IMR-90 (cell line): ENCODE measurements around the gene PTX4. TPM values are rescaled to one million over a fixed set of nuclear protein-coding genes. Genes with fewer than 3 reads are reported as not detected.

Experiments used
- ATAC-seq: fragments of 200-7000 bp; cut with Tn5 transposase; 2 replicates; pipeline ENCODE4 v1.9.1; 2020; ENCODE audit warnings: low read depth, mild to moderate bottlenecking, moderate library complexity
- BruUV-seq: library from RNA; stranded (reverse); fragments of 400-500 nt; replicated peaks from 2 replicates; lab custom pipeline; 2021; lab: Mats Ljungman, UMichigan
- CTCF ChIA-PET: fragments of 300-600 bp; formaldehyde crosslinking; extraction: SDS; loops from one replicate; lab custom pipeline; 2021; ENCODE audit warnings: antibody characterized with exemption; lab: Yijun Ruan, JAX
- POLR2A ChIA-PET: fragments of 300-600 bp; sonication (Branson Sonifier 250); formaldehyde crosslinking; loops from one replicate; lab custom pipeline; 2022; ENCODE audit warnings: antibody characterized with exemption; ENCODE audit not compliant: unreplicated experiment; lab: Charles Lee
- DNase-seq: peaks from one replicate; pipeline ENCODE4 v3.0.0; 2013
- H2AFZ ChIP-seq: replicated peaks from 2 replicates; pipeline ENCODE3; 2013; ENCODE audit warnings: low read length, mild to moderate bottlenecking; ENCODE audit not compliant: poor library complexity
- H2AK5ac ChIP-seq: 2 replicates; pipeline ENCODE4 v1.6.1; 2013; ENCODE audit warnings: low read depth, low read length, inconsistent platforms
- H2AK9ac ChIP-seq: replicated peaks from 2 replicates; pipeline ENCODE3; 2013; ENCODE audit warnings: mild to moderate bottlenecking, low read depth, low read length, moderate library complexity; ENCODE audit not compliant: poor library complexity
- H2BK120ac ChIP-seq: 2 replicates; pipeline ENCODE4 v1.6.1; 2013; ENCODE audit warnings: low read depth, low read length, inconsistent platforms
- H2BK15ac ChIP-seq: 3 replicates; pipeline ENCODE4 v1.6.1; 2013; ENCODE audit warnings: low read depth, low read length, inconsistent platforms
- H2BK20ac ChIP-seq: 2 replicates; pipeline ENCODE4 v1.6.1; 2013; ENCODE audit warnings: low read depth, mild to moderate bottlenecking, inconsistent platforms, low read length, moderate library complexity
- H2BK5ac ChIP-seq: 2 replicates; pipeline ENCODE4 v1.6.1; 2013; ENCODE audit warnings: mild to moderate bottlenecking, low read depth, low read length, inconsistent platforms; ENCODE audit not compliant: poor library complexity, severe bottlenecking
- H3K14ac ChIP-seq: replicated peaks from 2 replicates; pipeline ENCODE4 v1.6.1; 2013; ENCODE audit warnings: low read depth, low read length, inconsistent platforms
- H3K18ac ChIP-seq: 2 replicates; pipeline ENCODE4 v1.6.1; 2013; ENCODE audit warnings: low read depth, low read length, control low read depth
- H3K23ac ChIP-seq: 2 replicates; pipeline ENCODE4 v1.6.1; 2013; ENCODE audit warnings: low read depth, low read length, inconsistent platforms
- H3K27ac ChIP-seq: 2 replicates; pipeline ENCODE4 v1.5.1; 2013; ENCODE audit warnings: mild to moderate bottlenecking, control low read depth, low read length; ENCODE audit not compliant: insufficient read depth
- H3K27me3 ChIP-seq: 2 replicates; pipeline ENCODE4 v1.6.1; 2013; ENCODE audit warnings: low read length; ENCODE audit not compliant: control insufficient read depth, insufficient read depth
- H3K36me3 ChIP-seq: 2 replicates; pipeline ENCODE4 v1.6.1; 2013; ENCODE audit warnings: low read length, mixed read lengths; ENCODE audit not compliant: control insufficient read depth, insufficient read depth
- H3K4ac ChIP-seq: 2 replicates; pipeline ENCODE4 v1.6.1; 2013; ENCODE audit warnings: low read depth, low read length, inconsistent platforms
- H3K4me1 ChIP-seq: 2 replicates; pipeline ENCODE4 v1.6.1; 2013; ENCODE audit warnings: low read length, mixed read lengths; ENCODE audit not compliant: control insufficient read depth, insufficient read depth
- H3K4me2 ChIP-seq: 2 replicates; pipeline ENCODE4 v1.6.1; 2013; ENCODE audit warnings: low read depth, mild to moderate bottlenecking, control low read depth, low read length, moderate library complexity
- H3K4me3 ChIP-seq: 2 replicates; pipeline ENCODE4 v1.5.1; 2013; ENCODE audit warnings: low read depth, mild to moderate bottlenecking, control low read depth, low read length, moderate library complexity; ENCODE audit not compliant: insufficient read depth
- H3K56ac ChIP-seq: 2 replicates; pipeline ENCODE4 v1.6.1; 2013; ENCODE audit warnings: low read length, inconsistent platforms; ENCODE audit not compliant: insufficient read depth; ENCODE audit errors: extremely low read depth
- H3K79me1 ChIP-seq, 2 experiments: 2 replicates each; pipeline ENCODE4 v1.6.1; 2013; ENCODE audit warnings: low read length in 2 of 2, inconsistent platforms in 1 of 2, low read depth in 1 of 2
- H3K9ac ChIP-seq: 2 replicates; pipeline ENCODE4 v1.6.1; 2013; ENCODE audit warnings: low read depth, low read length, control low read depth
- H3K9me1 ChIP-seq: 2 replicates; pipeline ENCODE4 v1.6.1; 2013; ENCODE audit warnings: low read length, inconsistent platforms; ENCODE audit not compliant: insufficient read depth
- H3K9me3 ChIP-seq: 2 replicates; pipeline ENCODE4 v1.6.1; 2013; ENCODE audit warnings: low read length; ENCODE audit not compliant: control insufficient read depth, insufficient read depth
- H4K20me1 ChIP-seq: 2 replicates; pipeline ENCODE4 v1.6.1; 2013; ENCODE audit warnings: low read length, inconsistent platforms; ENCODE audit not compliant: insufficient read depth
- H4K5ac ChIP-seq: 2 replicates; pipeline ENCODE4 v1.6.1; 2013; ENCODE audit warnings: mild to moderate bottlenecking, low read depth, low read length, control low read depth
- H4K8ac ChIP-seq, 2 experiments: 2 replicates each; pipeline ENCODE4 v1.6.1; 2013; ENCODE audit warnings: low read depth in 2 of 2, low read length in 2 of 2, control low read depth in 1 of 2, inconsistent platforms in 1 of 2
- H4K91ac ChIP-seq: 2 replicates; pipeline ENCODE4 v1.6.1; 2013; ENCODE audit warnings: low read depth, low read length, inconsistent platforms; ENCODE audit not compliant: insufficient read depth
- BHLHE40 ChIP-seq: fragments of 150-350 bp; IDR thresholded peaks from 2 replicates; pipeline ENCODE4 v1.6.1; 2016; ENCODE audit warnings: mild to moderate bottlenecking, low read depth, low read length
- CEBPB ChIP-seq: IDR thresholded peaks from 2 replicates; pipeline ENCODE4 v1.6.1; 2012; ENCODE audit warnings: low read depth, low read length, improper control_type of control experiment
- CHD1 ChIP-seq: IDR thresholded peaks from 2 replicates; pipeline ENCODE4 v1.6.1; 2012; ENCODE audit warnings: low read depth, low read length, improper control_type of control experiment
- FOS ChIP-seq: fragments of 150-350 bp; IDR thresholded peaks from 2 replicates; pipeline ENCODE4 v1.6.1; 2016; ENCODE audit warnings: low read depth, low read length
- MAFK ChIP-seq: IDR thresholded peaks from 2 replicates; pipeline ENCODE4 v1.6.1; 2012; ENCODE audit warnings: low read depth, low read length, improper control_type of control experiment
- MXI1 ChIP-seq: IDR thresholded peaks from 2 replicates; pipeline ENCODE4 v1.6.1; 2012; ENCODE audit warnings: low read depth, mild to moderate bottlenecking, low read length, moderate library complexity, borderline replicate concordance
- NFE2L2 ChIP-seq: fragments of 150-350 bp; IDR thresholded peaks from 2 replicates; pipeline ENCODE4 v1.6.1; 2016; ENCODE audit warnings: low read depth, mild to moderate bottlenecking, low read length
- POLR2A ChIP-seq: IDR thresholded peaks from 2 replicates; pipeline ENCODE4 v1.6.1; 2012; ENCODE audit warnings: mild to moderate bottlenecking, low read depth, low read length
- RAD21 ChIP-seq: IDR thresholded peaks from 2 replicates; pipeline ENCODE4 v1.6.1; 2012; ENCODE audit warnings: low read length, improper control_type of control experiment
- RCOR1 ChIP-seq: IDR thresholded peaks from 2 replicates; pipeline ENCODE4 v1.6.1; 2012; ENCODE audit warnings: mild to moderate bottlenecking, low read length, improper control_type of control experiment; ENCODE audit not compliant: insufficient replicate concordance
- RFX5 ChIP-seq: IDR thresholded peaks from 2 replicates; pipeline ENCODE4 v1.8.0; 2012; ENCODE audit warnings: low read depth, mild to moderate bottlenecking, low read length, moderate library complexity
- SMC3 ChIP-seq: fragments of 150-350 bp; IDR thresholded peaks from 2 replicates; pipeline ENCODE4 v1.6.1; 2016; ENCODE audit warnings: low read depth, mild to moderate bottlenecking, antibody characterized with exemption, low read length, moderate library complexity
- WGBS, 2 experiments: methylation state at CpG; one replicate each; pipeline versions ENCODE4 v1.1.5 to v1.1.7; 2013; ENCODE audit warnings: missing lambda C conversion rate in 2 of 2; ENCODE audit not compliant: insufficient read length in 1 of 2; ENCODE audit errors: extremely low coverage in 2 of 2; 5-methylcytosine and 5-hydroxymethylcytosine counted together
- dilution Hi-C: fragments of 300-500 bp; cut with HindIII; formaldehyde crosslinking; loops from one replicate; pipeline ENCODE4 v1.14.3; 2018; ENCODE audit warnings: low sequenced_read_pairs; ENCODE audit not compliant: unreplicated experiment
- in situ Hi-C: fragments of 300-500 bp; cut with MboI; formaldehyde crosslinking; loops from 3 replicates; pipeline ENCODE4 v1.14.3; 2019; ENCODE audit warnings: low sequenced_read_pairs, inconsistent platforms, mixed read lengths
- intact Hi-C: fragments of 100-400 bp; cut with micrococcal nuclease; formaldehyde crosslinking; loops from 2 replicates; pipeline ENCODE4 v1.10.0; 2022
- polyA plus RNA-seq, 3 experiments: library from polyadenylated mRNA; depleted of rRNA; stranded (reverse); fragments of >200 nt; gene quantifications; 2 replicates each; pipeline ENCODE4 v1.2.3, GENCODE V29; 2012; ENCODE audit warnings: low replicate concordance in 1 of 3
- total RNA-seq: library from RNA; depleted of rRNA; stranded (reverse); fragments of >200 nt; gene quantifications from 2 replicates; pipeline ENCODE4 v1.2.3, GENCODE V29; 2012
- TF ChIP-seq, protein P1 (sequence below): fragments of 150-350 bp; IDR thresholded peaks from 2 replicates; pipeline ENCODE4 v1.6.1; 2016; ENCODE audit warnings: low read depth, mild to moderate bottlenecking, low read length, moderate library complexity, borderline replicate concordance
- TF ChIP-seq, protein P2 (sequence below): fragments of 150-350 bp; IDR thresholded peaks from 2 replicates; pipeline ENCODE4 v1.6.1; 2017; ENCODE audit warnings: mild to moderate bottlenecking, antibody characterized with exemption, low read length, low read depth
- TF ChIP-seq, protein P3 (sequence below): conservative IDR thresholded peaks from 2 replicates; pipeline ENCODE4 v1.5.1; 2012; ENCODE audit warnings: mild to moderate bottlenecking, low read depth, low read length, improper control_type of control experiment

PTX4 gene
- total and polyA plus RNA-seq, 2 of the 4 experiments (the other 2 are of a cell fraction) = 0.07 TPM; not detected in 1

DNA sequence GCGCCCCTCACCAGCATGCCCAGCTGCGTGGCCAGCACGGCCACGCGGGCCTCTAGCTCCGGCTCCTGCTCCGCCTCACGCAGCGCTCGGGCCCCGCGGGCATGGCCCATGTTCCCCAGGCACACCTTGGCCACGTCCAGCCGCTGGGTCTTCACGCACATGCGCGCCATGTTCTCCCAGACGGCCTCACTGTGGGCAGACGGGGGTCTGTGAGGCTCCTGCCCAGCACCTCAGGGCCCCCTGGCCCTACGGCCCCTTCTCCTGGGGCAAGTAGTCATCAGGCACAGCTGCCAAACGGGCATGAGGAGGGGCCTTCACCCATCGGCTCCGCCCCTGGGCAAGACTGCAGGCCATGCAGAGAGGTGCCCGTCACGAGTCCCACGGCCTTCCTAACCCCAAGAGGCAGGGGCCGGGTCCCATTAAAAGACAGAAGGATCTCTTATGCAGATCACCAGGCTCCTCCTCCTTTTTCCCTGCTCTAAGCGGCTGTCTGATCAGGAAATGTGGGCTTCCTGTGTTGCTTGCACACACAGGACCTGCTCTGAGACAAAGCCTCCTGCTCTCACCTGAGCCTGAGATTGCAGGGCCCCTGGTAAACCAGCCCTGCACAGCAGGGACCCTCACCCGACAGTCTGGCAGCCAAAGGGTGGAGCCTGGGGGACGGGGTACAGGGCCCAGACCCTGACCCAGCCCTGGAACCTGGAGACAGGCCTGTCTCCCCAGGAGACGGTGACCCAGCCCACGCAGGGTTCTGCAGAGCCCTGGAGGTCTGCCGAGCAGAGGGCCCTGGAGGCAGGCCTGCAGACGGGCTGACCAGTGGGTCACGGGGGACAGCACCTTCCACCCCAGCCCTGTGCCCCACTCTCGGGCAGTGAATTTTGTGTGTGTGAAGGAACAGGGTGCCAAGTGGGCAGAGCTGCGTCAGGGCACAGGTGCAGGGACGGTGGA is 38.1 kb upstream of the PTX4 start:
- H3K9ac ChIP-seq = no peak overlapping the region
- H2BK5ac ChIP-seq = no peak overlapping the region
- no peak overlapping the region for H3K56ac ChIP-seq
- H3K36me3 ChIP-seq = peaks cover 5% of the 10 kb centered on the region; the same call in 1 of the 2 replicates
- H3K79me1 ChIP-seq = no peaks in the 10 kb centered on the region
- H3K23ac ChIP-seq = no peak overlapping the region
- no peaks in the 10 kb centered on the region for H3K27me3 ChIP-seq
- no peaks in the 10 kb centered on the region for H4K20me1 ChIP-seq
- H3K4me2 ChIP-seq = no peak overlapping the region
- H3K18ac ChIP-seq = no peak overlapping the region
- no TSS peak for BruUV-seq
- in situ Hi-C loops (no loop called here), intact Hi-C loops (no loop called here), dilution Hi-C loops (no loop called here)
- H3K9me3 ChIP-seq = no peaks in the 10 kb centered on the region
- H4K8ac ChIP-seq = no peak overlapping the region
- no peak overlapping the region for H2AK9ac ChIP-seq
- H4K91ac ChIP-seq = no peak overlapping the region
- no peak overlapping the region for H2AFZ ChIP-seq
- H2AK5ac ChIP-seq = no peak overlapping the region
- ATAC-seq = no peak
- 86% methylated on average over 8 of the region's 38 CpGs; no CpG with 5 or more reads in 1 of the 2 experiments for WGBS, 2 experiments
- DNase-seq = no peak
- H3K14ac ChIP-seq = no peak overlapping the region
- H3K4ac ChIP-seq = no peak overlapping the region
- H3K4me1 ChIP-seq = no peaks in the 10 kb centered on the region; the same call in 1 of the 2 replicates
- CTCF ChIA-PET = no interaction called here
- H3K27ac ChIP-seq = no peak overlapping the region
- no peak overlapping the region for H4K5ac ChIP-seq
- no peak overlapping the region for H2BK120ac ChIP-seq
- H2BK20ac ChIP-seq = no peak overlapping the region
- no peak overlapping the region for H3K4me3 ChIP-seq
- H3K9me1 ChIP-seq = peaks cover 4% of the 10 kb centered on the region
- H2BK15ac ChIP-seq = no peak overlapping the region
- POLR2A ChIA-PET = no interaction called here
- TF ChIP-seq MXI1 (no peak), POLR2A (no peak), MAFK (no peak), RCOR1 (no peak), FOS (no peak), SMC3 (no peak), RFX5 (no peak), NFE2L2 (no peak), CEBPB (no peak), CHD1 (no peak), BHLHE40 (no peak), RAD21 (no peak)
- TF ChIP-seq, protein P1, sequence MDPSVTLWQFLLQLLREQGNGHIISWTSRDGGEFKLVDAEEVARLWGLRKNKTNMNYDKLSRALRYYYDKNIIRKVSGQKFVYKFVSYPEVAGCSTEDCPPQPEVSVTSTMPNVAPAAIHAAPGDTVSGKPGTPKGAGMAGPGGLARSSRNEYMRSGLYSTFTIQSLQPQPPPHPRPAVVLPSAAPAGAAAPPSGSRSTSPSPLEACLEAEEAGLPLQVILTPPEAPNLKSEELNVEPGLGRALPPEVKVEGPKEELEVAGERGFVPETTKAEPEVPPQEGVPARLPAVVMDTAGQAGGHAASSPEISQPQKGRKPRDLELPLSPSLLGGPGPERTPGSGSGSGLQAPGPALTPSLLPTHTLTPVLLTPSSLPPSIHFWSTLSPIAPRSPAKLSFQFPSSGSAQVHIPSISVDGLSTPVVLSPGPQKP = no peak
- TF ChIP-seq, protein P2, sequence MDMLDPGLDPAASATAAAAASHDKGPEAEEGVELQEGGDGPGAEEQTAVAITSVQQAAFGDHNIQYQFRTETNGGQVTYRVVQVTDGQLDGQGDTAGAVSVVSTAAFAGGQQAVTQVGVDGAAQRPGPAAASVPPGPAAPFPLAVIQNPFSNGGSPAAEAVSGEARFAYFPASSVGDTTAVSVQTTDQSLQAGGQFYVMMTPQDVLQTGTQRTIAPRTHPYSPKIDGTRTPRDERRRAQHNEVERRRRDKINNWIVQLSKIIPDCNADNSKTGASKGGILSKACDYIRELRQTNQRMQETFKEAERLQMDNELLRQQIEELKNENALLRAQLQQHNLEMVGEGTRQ = no peak
- TF ChIP-seq, protein P3, sequence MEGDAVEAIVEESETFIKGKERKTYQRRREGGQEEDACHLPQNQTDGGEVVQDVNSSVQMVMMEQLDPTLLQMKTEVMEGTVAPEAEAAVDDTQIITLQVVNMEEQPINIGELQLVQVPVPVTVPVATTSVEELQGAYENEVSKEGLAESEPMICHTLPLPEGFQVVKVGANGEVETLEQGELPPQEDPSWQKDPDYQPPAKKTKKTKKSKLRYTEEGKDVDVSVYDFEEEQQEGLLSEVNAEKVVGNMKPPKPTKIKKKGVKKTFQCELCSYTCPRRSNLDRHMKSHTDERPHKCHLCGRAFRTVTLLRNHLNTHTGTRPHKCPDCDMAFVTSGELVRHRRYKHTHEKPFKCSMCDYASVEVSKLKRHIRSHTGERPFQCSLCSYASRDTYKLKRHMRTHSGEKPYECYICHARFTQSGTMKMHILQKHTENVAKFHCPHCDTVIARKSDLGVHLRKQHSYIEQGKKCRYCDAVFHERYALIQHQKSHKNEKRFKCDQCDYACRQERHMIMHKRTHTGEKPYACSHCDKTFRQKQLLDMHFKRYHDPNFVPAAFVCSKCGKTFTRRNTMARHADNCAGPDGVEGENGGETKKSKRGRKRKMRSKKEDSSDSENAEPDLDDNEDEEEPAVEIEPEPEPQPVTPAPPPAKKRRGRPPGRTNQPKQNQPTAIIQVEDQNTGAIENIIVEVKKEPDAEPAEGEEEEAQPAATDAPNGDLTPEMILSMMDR = no peak
